GM18951 (cell line): ENCODE measurements around the gene GCNT4.

Experiments used
- POLR2A ChIP-seq: IDR thresholded peaks from 4 replicates; pipeline ENCODE4 v1.6.1; 2011; ENCODE audit warnings: mild to moderate bottlenecking; ENCODE audit not compliant: insufficient read length, insufficient read depth; ENCODE audit errors: extremely low read depth
- in situ Hi-C: fragments of 300-500 bp; cut with MboI; formaldehyde crosslinking; loops from one replicate; pipeline ENCODE4 v1.12.0; 2022; ENCODE audit warnings: low sequenced_read_pairs, mixed read lengths, inconsistent platforms; ENCODE audit not compliant: unreplicated experiment

GCNT4 gene

GRCh38 chr5:75020016-75020656 is 32.2 kb downstream of the GCNT4 start:
- TF ChIP-seq POLR2A, result no peak
- in situ Hi-C loops, result no loop called here

DNA sequence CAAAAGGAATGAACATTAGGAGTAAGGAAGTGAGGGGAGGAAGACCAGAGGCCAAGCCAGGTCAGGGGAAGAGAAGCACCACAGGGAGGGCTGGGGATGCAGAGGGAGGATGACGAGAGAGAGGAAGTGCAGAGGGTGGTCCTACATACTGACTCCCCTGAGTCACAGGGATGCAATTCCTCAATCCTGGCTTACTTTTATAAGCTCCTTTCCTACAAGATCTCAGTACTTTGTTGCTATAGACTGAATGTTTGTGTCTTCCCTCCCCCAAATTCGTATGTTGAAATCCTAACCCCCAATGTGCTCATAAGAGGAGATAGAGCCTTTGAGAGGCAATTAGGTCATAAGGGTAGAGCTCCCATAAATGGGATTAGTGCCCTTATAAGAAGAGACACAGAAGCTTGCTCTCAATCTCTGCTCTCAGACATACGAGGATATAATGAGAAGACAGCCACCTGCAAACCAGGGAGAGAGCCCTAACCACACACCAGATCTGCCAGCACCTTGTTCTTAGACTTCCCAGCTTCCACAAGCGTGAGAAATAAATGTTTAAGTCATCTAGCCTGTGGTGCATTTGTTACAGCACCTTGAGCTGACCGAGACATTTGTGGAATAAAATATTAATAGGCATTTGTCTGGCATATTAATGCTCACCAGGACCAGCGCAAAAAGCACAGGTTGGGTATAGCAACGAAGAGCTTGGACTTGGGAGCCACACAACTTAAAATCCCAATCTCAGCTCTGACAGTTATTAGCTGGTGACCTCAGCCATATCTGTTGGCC is 33.4 kb downstream of the GCNT4 start:
- in situ Hi-C loops, result no loop called here
- TF ChIP-seq POLR2A, result no peak

DNA sequence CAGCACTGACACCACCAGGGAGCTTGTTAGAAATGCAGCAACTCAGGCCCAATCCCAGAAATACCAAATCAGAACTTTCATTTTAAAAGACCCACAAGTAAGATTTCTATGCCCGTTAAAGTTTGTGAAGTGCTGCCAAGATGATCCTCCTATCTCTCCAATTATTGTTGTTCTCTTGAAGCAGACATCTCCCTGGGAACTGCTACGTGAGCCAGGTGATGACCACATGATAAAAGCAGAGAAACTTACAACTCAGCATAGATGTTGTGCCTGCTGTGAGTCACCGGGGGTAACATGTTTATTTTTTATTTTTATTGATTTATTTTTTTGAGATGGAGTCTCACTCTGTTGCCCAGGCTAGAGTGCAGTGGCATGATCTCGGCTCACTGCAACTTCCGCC is 34.4 kb downstream of the GCNT4 start:
- in situ Hi-C loops, result no loop called here
- no peak for TF ChIP-seq POLR2A

DNA sequence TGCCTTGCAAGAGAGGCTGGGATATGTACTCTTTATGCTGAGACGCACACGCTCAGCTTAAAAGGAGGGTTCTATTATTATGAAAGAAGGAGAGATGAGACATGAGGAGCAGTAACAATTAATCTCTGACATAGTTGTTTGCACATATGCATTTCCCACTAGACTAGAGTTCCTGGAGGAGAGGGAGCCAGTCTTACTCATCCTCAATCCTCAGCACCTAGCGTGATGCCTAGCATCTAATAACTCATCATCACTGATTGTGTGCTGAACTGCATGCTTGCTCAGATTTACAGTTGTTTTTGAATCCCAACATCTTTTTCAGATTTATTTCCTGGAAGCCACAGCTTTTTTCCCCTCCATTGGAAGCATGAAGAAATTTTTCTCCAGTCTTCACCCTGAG is 35.5 kb downstream of the GCNT4 start:
- no peak for TF ChIP-seq POLR2A
- in situ Hi-C loops, result no loop called here

GRCh38 chr5:75012748-75013147 is 39.6 kb downstream of the GCNT4 start:
- no peak for TF ChIP-seq POLR2A
- in situ Hi-C loops, result no loop called here

GRCh38 chr5:75010838-75011237 is 41.5 kb downstream of the GCNT4 start:
- in situ Hi-C loops, result no loop called here
- no peak for TF ChIP-seq POLR2A

GRCh38 chr5:75009556-75010345 is 42.6 kb downstream of the GCNT4 start:
- no peak for TF ChIP-seq POLR2A
- in situ Hi-C loops, result no loop called here

DNA sequence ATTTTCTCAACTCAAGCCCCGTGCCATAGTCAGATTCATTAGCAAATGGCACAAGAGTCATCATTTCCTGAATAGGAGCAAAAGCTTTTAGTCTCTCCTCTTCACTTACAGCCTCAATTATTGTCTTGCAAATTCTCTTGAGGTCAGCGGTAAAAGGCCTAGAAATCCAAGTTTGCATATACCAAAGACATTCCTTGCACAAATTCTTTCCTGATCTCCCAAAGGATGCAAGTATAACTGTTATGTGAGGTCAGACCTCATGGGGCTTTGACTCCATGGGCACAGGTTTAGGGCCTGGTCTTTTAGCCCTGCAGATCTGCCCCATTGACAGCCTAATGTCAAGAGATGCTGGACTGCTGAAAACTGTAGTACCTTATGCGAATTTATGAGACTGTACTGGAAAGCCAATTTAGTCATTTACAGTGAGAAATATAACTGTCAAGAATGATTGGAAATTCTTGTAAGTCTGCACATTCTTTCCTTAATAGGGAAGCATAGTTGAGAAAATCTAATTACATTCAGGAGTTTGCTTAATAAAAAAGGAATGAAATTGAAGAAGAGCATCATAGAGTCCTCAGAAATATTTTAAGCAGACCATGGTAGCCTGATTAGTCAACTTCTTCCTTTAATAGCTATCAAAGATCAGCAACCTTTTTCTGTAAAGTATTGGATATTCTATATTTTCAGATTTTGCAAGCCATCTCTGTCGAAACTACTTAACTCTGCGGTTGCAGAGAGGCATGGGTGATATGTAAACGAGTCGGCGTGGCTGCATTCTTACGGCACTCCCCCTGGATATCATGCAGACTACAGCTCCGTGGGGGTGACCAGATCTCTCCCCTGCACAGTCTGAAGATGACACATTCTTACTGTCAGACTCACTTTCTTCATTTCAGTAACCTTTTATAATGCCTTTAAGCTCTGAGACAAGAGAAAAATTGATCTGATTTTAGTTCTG is 45.2 kb downstream of the GCNT4 start:
- no peak for TF ChIP-seq POLR2A
- in situ Hi-C loops, result no loop called here

DNA sequence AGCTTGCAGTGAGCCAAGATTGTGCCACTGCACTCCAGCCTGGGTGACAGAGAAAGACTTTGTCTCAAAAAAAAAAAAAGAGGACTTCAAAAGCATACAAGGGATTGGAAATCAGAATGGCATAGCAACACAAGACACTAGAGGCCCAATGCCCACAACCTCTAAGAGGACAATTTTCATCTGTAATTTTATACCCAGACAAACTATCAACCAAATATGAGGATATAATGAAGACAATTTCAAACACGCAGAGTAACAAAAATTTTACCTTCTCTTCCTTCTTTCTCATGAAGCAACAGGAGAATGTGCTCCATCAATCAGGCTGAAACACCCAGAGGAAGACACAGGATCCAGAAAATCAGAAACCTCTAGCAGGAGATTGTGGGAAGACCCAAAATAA is 46.8 kb downstream of the GCNT4 start:
- in situ Hi-C loops, result no loop called here
- no peak for TF ChIP-seq POLR2A
